Motor neuron (in vitro differentiated cells): ENCODE results near the gene FMO5. TPM values are rescaled to one million over a fixed set of nuclear protein-coding genes. Genes with fewer than 3 reads are reported as not detected.

ENCODE experiments used
- ATAC-seq, 8 experiments: fragments of 200-7000 bp; cut with Tn5 transposase; replicated peaks in 6 of 8; 2 replicates each; pipeline ENCODE4 v1.8.0; 2021; ENCODE audit warnings: mild to moderate bottlenecking in 8 of 8, moderate library complexity in 8 of 8
- H3K27ac ChIP-seq, 2 donors: fragments of 250-450 bp; sonication (Bioruptor Pico); 2 replicates each; pipeline ENCODE4 v1.9.0; 2021; ENCODE audit warnings: antibody characterized with exemption in 2 of 2, mild to moderate bottlenecking in 2 of 2, moderate library complexity in 1 of 2
- H3K4me1 ChIP-seq, 2 donors: fragments of 250-450 bp; sonication (Bioruptor Pico); replicated peaks in 1 of 2; 2 replicates each; pipeline ENCODE4 v1.6.1; 2021; ENCODE audit warnings: antibody characterized with exemption in 2 of 2, mild to moderate bottlenecking in 2 of 2, moderate library complexity in 1 of 2
- H3K4me3 ChIP-seq, 5 donors: fragments of 250-450 bp; sonication (Bioruptor Pico); 2 replicates each; pipeline ENCODE4 v1.9.0; 2021; ENCODE audit warnings: antibody characterized with exemption in 5 of 5, mild to moderate bottlenecking in 5 of 5, moderate library complexity in 4 of 5
- WGBS, 10 experiments: fragments of 450-650 bp; shearing (Covaris generic); methylation state at CpG; one replicate each; pipeline ENCODE4 v1.0.0; 2022; 5-methylcytosine and 5-hydroxymethylcytosine counted together
- in situ Hi-C, 9 experiments: fragments of 400-800 bp; cut with MboI; loops; one replicate each; pipeline ENCODE4 v1.15.0; 2021; ENCODE audit warnings: low sequenced_read_pairs in 9 of 9, low pct_unique_long_range_greater_than_20kb in 2 of 9; ENCODE audit not compliant: unreplicated experiment in 9 of 9
- total RNA-seq, 8 experiments: library from RNA; unstranded; fragments of 300-600 nt; gene quantifications; 2 replicates each; pipeline versions ENCODE4 v1.2.3 to v1.2.4, GENCODE V29; 2022

Gene FMO5, protein sequence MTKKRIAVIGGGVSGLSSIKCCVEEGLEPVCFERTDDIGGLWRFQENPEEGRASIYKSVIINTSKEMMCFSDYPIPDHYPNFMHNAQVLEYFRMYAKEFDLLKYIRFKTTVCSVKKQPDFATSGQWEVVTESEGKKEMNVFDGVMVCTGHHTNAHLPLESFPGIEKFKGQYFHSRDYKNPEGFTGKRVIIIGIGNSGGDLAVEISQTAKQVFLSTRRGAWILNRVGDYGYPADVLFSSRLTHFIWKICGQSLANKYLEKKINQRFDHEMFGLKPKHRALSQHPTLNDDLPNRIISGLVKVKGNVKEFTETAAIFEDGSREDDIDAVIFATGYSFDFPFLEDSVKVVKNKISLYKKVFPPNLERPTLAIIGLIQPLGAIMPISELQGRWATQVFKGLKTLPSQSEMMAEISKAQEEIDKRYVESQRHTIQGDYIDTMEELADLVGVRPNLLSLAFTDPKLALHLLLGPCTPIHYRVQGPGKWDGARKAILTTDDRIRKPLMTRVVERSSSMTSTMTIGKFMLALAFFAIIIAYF
- total RNA-seq: 1 to 10 TPM; 1.0 to 4.1 (median 2.2) TPM

DNA sequence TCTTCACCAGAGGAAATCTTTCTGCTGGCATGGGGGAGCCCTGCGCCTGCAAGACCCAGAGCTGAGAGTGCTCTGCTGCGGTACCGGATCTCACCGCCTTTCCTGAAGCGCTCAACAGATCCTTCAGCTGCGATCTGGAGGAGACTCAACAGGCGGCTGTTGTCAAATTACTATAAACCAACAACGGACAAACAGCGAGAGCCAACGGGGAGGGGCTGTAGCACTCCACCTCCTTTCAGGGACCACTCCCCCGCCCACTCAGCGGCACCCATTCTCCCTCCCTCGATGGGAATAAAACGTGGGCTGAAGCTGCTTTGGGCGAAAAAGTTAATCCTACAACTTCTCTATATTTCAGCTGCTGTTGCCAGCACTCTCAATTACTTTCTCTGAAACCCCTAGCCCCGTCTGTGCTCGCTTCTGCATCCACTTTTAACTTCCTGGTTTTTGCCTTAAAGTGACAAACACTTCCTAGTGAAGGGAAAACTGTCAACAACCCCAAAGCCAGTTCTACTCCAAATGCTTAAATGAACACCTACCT is at the start of gene FMO5:
TSS of gene FMO5 (minus strand) at position 147 of the 538 bp plus-strand sequence. CDS start 310 bp downstream, outside the sequence.
- H3K4me1 ChIP-seq: no peaks in the 10 kb centered on the region
- WGBS, 10 experiments: 0 to 20% (median 8%) methylated on average over 1 to 17 of the region's 17 CpGs; no CpG with 5 or more reads in 2 of the 10 experiments
- H3K27ac ChIP-seq: no peak within 1 kb of the TSS
- ATAC-seq: peak; percentile 62 to 99 (median 82)
- H3K4me3 ChIP-seq: peak within 1 kb of the TSS; percentile 3 to 35 (median 30)
- in situ Hi-C loops: loop anchor here in 1 of 9 experiments (10.0 kb wide), 1 partner anchor 50 kb away; the partner anchor contains the start of gene PRKAB2

DNA sequence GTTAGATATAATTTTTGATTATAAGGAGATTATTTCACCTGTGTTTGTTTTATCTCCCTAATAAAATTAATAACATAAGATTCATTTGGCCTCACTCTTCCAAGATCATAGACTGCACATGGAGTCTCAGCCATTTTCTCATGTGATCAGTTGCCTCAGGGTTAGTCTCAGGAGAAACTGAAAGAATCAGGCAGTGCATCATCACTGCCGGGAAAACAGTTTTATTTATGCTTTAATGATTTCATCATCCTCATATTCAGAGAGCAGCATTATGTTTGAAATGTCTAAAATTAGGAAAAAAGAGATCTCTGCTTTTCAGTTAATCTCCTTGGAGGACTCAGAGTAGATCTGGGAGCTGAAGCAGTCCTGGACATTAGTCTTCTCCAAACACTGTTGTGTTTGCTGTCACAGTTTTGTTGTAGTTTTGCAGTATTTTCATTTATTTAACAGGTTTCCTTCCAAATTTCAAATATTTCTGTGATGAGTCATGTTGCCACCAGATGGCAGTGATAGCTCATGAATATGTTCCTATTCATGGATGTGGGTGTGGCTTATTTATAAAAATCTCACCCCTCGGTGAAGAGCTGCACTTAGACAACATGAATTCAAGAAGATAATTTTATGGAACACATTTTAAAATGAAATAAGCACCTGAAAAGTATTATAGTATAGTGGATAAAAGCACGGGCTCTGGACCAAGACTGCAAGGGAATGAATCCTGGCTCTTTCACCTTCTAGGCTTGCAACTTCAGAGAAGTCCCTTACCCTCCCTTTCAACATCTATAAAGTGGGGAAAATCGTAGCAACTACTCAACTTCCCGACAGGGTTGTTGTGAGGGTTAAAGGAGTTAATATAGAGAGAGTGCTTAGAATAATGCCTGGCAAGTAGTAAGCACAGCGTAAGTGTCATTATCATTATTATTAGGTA is 48.5 kb upstream of the FMO5 start:
- no peak overlapping the region for H3K27ac ChIP-seq
- H3K4me3 ChIP-seq: no peak overlapping the region
- in situ Hi-C loops: loop anchor here in 2 of 9 experiments (10.0 to 25.0 kb wide), 2 partner anchors 611 to 614 kb away; no protein-coding TSS in a partner anchor
- WGBS, 10 experiments: 0 to 100% (median 50%) methylated on average over 1 to 6 of the region's 6 CpGs
- peaks cover 0 to 2% of the 10 kb centered on the region in 2 donors for H3K4me1 ChIP-seq
- peak; percentile 67 to 90 (median 84) for ATAC-seq

DNA sequence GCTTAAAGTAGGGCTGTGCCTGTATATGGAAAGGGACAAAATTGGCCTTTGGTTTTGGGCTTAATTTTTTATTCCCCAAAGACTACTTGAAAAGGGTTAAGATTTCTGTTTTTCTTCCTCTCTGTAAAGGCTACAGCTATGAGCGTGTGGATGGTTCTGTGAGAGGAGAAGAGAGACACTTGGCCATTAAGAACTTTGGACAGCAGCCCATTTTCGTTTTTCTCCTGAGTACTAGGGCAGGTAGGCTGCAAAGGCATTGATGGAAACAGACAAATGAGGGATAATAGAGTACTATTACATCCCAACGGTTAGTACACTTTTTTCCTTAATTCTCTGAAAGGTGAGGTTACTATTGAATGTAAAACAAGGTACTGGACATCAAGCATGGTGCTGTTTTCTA is 46.9 kb upstream of the FMO5 start:
- 50 to 100% (median 79%) methylated on average over 1 to 3 of the region's 3 CpGs; no CpG with 5 or more reads in 2 of the 10 experiments for WGBS, 10 experiments
- no peak overlapping the region for H3K27ac ChIP-seq
- H3K4me1 ChIP-seq: peaks cover 0 to 2% of the 10 kb centered on the region in 2 donors
- no peak for ATAC-seq
- in situ Hi-C loops: loop anchor here in 2 of 9 experiments (10.0 to 25.0 kb wide), 2 partner anchors 613 to 615 kb away; no protein-coding TSS in a partner anchor
- no peak overlapping the region for H3K4me3 ChIP-seq

DNA sequence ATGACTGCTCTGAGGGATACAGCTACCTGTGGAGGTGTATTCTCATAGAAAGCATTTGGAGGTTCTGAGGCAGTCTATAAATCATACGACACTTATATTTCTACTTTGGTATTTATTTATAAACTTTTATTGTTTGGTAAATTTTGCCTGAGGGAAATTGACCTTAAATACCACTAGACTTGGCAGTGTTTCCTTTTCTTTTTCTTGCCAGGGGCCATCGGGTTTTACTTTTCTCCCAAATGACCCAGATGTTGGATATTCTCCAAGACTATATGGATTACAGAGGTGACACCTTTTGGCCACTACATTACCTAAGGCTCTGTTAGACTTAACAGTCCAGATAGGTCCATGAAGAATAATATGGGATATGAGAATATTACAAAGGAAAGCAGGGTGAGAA is 45.6 kb upstream of the FMO5 start:
- Histone ChIP-seq H3K4me1 (peaks cover 0 to 2% of the 10 kb centered on the region in 2 donors), H3K4me3 (no peak overlapping the region), H3K27ac (no peak overlapping the region)
- in situ Hi-C loops: loop anchor here in 2 of 9 experiments (10.0 to 25.0 kb wide), 2 partner anchors 614 to 617 kb away; no protein-coding TSS in a partner anchor
- ATAC-seq: no peak
- WGBS, 10 experiments: 48 to 100% (median 89%) methylated on average over 1 to 2 of the region's 2 CpGs; no CpG with 5 or more reads in 1 of the 10 experiments

DNA sequence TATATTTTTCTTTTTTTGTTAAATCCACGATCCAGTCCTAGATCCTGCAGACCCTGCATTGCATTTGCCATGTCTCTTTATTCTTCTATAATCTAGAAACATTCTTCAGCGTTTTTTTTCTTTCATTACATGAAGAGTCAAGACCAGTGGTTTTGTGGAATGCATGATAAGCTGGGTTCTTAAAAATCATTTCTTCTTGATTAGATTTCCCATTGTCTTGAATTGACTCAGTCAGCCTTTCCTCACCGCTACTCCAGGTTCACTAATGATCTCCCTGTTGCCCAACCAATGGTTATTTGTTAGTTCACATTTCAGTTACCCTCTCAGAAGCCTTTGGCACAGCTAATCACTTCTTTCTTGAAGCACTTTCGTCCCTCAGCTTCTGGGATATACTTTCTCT is 42.6 kb upstream of the FMO5 start:
- H3K4me1 ChIP-seq: no peaks in the 10 kb centered on the region
- no peak overlapping the region for H3K27ac ChIP-seq
- in situ Hi-C loops: loop anchor here in 2 of 9 experiments (10.0 to 25.0 kb wide), 2 partner anchors 127 to 620 kb away; no protein-coding TSS in a partner anchor
- ATAC-seq: no peak
- H3K4me3 ChIP-seq: no peak overlapping the region
- WGBS, 10 experiments: 83 to 100% (median 92%) methylated on average over 2 to 4 of the region's 4 CpGs

DNA sequence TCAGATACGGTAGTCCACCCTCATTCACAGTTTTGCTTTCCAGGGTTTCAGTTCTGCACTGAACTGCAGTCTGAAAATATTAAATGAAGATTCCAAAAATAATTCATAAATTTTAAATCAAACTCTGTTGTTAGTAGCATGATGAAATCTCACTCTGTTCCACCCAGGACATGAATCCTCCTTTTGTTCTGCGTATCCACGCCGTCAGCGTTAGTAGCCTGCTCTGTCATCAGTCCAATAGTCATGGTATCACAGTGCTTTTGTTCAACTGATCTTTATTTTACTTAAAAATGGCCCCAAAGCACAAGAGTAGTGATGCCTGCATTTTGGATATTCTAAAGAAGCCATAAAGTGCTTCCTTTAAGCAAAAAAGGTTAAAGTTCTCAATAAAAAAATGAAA is 41.2 kb upstream of the FMO5 start:
- no peak overlapping the region for H3K27ac ChIP-seq
- WGBS, 10 experiments: 94 to 100% (median 99%) methylated on average over 1 to 5 of the region's 5 CpGs; no CpG with 5 or more reads in 2 of the 10 experiments

DNA sequence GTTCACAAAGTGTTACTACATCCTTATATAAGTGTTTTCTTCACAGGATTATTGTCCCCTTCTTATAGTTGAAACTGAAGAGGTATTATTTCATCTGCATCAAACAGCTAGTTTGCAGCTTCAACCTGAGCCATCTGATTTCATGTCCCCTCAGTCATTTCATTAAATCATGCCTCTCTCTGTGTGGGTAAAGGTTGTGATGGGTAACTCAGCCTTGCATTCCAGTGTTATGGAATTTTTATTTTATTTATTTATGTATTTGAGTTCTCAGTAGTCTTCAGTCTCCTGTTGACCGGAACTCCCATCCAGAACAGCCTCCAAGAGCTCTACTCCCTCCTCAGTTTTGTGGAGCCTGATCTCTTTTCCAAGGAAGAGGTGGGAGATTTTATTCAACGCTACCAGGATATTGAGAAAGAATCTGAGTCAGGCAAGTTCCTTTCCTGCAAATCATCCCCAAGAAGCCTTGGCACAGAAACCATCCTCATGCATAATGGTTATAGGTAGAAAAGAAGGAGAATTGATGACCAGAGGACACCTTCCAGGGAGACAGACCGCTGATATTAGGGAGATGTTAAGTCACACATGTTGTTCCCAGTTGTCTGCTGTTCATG is 39.1 kb upstream of the FMO5 start:
- WGBS, 10 experiments: 60 to 100% (median 83%) methylated on average over 1 to 3 of the region's 3 CpGs; no CpG with 5 or more reads in 1 of the 10 experiments
- no peak overlapping the region for H3K4me3 ChIP-seq
- no peaks in the 10 kb centered on the region for H3K4me1 ChIP-seq
- no peak overlapping the region for H3K27ac ChIP-seq
- in situ Hi-C loops: loop anchor here in 2 of 9 experiments (10.0 to 25.0 kb wide), 2 partner anchors 131 to 623 kb away; no protein-coding TSS in a partner anchor
- ATAC-seq: no peak

More for the DNA sequence above, 41.2 kb upstream of the FMO5 start:
- in situ Hi-C loops: loop anchor here in 2 of 9 experiments (10.0 to 25.0 kb wide), 2 partner anchors 128 to 621 kb away; no protein-coding TSS in a partner anchor
- no peak for ATAC-seq
- H3K4me1 ChIP-seq: no peaks in the 10 kb centered on the region
- no peak overlapping the region for H3K4me3 ChIP-seq

DNA sequence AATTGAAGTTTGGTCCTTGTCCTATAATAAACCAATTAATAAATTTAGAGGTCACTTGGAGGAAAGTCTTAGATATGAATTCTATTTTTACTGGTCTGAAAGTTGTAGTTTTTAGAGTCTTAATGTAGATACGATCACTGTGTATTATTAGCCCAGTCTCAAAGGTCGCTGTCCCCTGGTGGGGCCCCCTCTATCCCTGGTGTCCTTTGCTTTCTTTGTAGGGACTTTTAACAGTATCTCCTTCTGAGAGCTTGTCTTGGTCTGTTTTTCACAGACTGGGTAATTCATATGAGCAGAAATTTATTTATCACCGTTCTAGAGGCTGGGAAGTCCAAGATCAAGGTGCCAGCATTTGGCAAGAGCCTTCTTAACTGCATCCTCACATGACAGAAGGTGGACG is 35.8 kb upstream of the FMO5 start:
- no peak overlapping the region for H3K27ac ChIP-seq
- no peaks in the 10 kb centered on the region for H3K4me1 ChIP-seq
- in situ Hi-C loops: loop anchor here in 2 of 9 experiments (10.0 to 25.0 kb wide), 2 partner anchors 134 to 626 kb away; no protein-coding TSS in a partner anchor
- no peak for ATAC-seq
- 60 to 100% (median 96%) methylated on average over 1 to 4 of the region's 4 CpGs; no CpG with 5 or more reads in 2 of the 10 experiments for WGBS, 10 experiments
- H3K4me3 ChIP-seq: no peak overlapping the region

DNA sequence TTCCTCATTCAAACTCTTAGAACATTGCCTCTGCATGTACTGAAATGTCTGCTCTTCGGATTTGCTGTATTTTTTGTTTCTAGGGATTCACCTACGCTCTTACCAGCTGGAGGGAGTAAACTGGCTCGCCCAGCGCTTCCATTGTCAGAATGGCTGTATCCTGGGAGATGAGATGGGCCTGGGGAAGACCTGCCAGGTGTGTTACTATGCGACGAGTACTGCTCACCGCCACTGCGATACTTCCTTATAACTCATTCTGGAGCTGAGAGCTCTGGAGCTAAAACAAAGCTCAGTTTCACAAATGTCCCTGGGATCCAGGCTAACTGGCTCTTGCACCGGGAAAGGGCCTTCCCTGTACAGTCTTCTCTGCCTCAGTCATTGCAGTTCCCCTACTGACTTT is 27.4 kb upstream of the FMO5 start:
- Histone ChIP-seq H3K4me1 (peaks cover 0 to 5% of the 10 kb centered on the region in 2 donors), H3K27ac (no peak overlapping the region), H3K4me3 (no peak overlapping the region)
- WGBS, 10 experiments: 85 to 100% (median 96%) methylated on average over 1 to 9 of the region's 9 CpGs; no CpG with 5 or more reads in 1 of the 10 experiments
- no peak for ATAC-seq
- in situ Hi-C loops: loop anchor here in 1 of 9 experiments (25.0 kb wide), 1 partner anchor 635 kb away; no protein-coding TSS in a partner anchor

DNA sequence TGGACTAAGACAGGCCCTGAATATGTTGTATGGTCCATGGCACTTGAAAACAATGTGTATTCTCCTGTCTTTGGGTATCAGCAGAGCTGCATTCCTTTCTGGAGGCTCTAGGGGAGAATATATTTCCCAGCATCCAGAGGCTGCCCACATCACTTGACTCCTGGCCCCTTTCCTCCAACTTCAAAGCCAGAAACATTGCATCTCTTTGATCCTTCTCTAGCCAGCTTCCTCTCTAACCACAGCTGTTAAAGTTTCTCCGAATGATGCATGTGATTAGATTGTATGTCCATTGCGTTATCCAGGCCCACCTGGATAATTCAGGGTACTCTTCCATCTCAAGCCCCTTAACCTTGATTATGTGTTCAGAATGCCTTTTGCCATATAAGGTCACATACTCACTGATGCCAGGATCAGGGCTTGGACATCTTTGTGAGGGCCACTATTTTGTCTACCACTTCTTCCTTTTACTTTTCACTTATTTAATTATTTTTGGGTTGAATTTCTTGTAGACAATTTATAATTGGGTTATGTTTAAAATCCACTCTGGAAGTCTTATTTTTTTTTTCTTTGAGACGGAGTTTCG is 22.6 kb upstream of the FMO5 start:
- in situ Hi-C loops: no loop called here
- ATAC-seq: no peak
- WGBS, 10 experiments: 83 to 100% (median 98%) methylated on average over 1 to 4 of the region's 4 CpGs

DNA sequence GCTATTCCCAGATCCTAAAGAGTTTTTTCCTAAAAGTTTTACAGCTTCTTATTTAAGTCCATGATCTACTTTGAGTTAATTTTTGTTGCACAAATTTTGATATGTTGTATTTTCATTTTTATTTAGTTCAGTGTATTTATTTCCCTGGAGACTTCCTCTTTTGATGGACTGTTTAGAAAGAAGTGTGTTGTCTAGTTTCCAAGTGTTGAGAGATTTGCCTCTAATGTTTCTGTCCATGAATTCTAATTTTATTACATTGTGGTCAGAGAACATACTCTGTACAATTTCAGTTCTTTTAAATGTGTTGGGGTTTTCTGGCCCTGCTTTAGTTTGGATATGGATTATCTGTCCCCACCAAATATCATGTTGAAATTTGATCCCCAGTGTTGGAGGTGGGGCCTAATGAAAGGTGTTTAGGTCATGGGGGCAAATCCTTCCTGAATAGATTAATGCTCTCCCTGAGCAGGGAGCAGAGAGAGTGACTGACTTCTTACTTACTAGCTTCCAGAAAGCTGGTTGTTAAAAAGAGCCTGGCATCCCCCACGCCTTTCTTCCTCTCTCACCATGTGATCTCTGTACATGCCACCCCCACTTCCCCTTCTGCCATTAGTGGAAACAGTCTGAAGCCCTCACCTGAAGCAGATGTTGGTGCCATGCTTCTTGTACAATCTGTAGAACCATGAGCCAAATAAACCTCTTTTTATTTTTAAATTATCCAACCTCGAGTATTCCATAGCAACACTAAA is 21.9 kb upstream of the FMO5 start:
- in situ Hi-C loops: no loop called here
- Histone ChIP-seq H3K4me1 (peaks cover 1 to 10% of the 10 kb centered on the region in 2 donors), H3K27ac (no peak overlapping the region), H3K4me3 (no peak overlapping the region)
- no peak for ATAC-seq
- WGBS, 10 experiments: 40 to 100% (median 78%) methylated on average over 1 to 2 of the region's 2 CpGs; no CpG with 5 or more reads in 2 of the 10 experiments

More for the DNA sequence above, 22.6 kb upstream of the FMO5 start:
- Histone ChIP-seq H3K27ac (no peak overlapping the region), H3K4me3 (no peak overlapping the region), H3K4me1 (peaks cover 0 to 12% of the 10 kb centered on the region in 2 donors)
